Hematopoietic multipotent progenitor cell treated with erythropoietin and hydrocortisone succinate and interleukin-3 and kit ligand, for 4 days (in vitro differentiated cells): ENCODE data around the gene TMEM144.
A peak's percentile ranks its signal among the peaks of the same experiment; 100 is the strongest.
"Not testable (repeated sequence)": the region's sequence is repeated elsewhere in the genome, so short reads cannot be mapped to it uniquely, and the experiment has no call there.

Source experiments
- DNase-seq: peaks from one replicate; pipeline ENCODE4 v3.0.0-alpha.2; 2015

TMEM144 gene

GRCh38 chr4:158238575-158238974, 28.3 kb downstream of the TMEM144 start:
- no peak for DNase-seq

- no peak for DNase-seq
Observed at GRCh38 chr4:158239196-158239595, 28.9 kb downstream of the TMEM144 start.

DNA sequence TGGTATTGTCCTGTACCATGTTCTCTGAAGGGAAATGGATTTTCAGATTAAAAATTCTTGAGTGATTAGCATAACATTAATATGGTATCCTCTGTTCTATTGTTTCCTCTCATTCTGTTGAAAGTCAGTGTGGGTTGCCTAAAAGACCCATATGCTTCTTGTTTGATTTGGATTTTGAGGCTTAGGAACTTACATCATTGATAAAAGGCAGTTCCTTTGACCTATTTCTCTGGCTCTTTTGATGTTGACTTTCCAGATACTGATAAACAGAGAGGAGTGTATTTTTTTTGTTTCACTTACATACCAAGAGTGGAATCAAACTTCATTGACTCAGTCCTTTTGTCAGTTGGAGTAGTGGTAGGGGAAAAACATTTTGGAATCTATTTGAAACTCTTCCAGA, 32.8 kb downstream of the TMEM144 start:
- DNase-seq, result no peak

GRCh38 chr4:158250321-158250720, 40.0 kb downstream of the TMEM144 start:
- peak; percentile 7 for DNase-seq

- DNase-seq, result peak; percentile 88
Observed at GRCh38 chr4:158253350-158253980, 43.2 kb downstream of the TMEM144 start.

DNA sequence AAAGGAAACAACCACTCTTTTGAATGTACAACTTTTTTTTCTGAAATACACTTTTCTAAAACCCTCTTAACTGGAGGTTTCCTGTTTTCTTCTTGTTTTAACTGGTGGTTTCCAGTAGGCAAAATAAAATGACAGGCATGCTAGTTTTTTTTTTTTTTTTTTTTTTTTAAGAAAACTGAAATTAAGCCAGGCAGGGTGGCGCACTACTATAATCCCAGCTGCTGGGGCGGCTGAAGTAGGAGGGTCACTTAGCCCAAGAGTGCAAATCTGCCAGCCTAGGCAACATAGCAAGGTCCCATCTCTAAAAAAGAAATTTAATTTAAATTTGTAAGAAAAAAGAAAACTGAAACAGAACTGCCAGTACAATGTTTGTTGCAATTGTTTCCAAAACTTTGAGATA, 44.0 kb downstream of the TMEM144 start:
- peak; percentile 40 for DNase-seq

- peak; percentile 79 for DNase-seq
Observed at GRCh38 chr4:158255727-158256324, 45.5 kb downstream of the TMEM144 start.

DNA sequence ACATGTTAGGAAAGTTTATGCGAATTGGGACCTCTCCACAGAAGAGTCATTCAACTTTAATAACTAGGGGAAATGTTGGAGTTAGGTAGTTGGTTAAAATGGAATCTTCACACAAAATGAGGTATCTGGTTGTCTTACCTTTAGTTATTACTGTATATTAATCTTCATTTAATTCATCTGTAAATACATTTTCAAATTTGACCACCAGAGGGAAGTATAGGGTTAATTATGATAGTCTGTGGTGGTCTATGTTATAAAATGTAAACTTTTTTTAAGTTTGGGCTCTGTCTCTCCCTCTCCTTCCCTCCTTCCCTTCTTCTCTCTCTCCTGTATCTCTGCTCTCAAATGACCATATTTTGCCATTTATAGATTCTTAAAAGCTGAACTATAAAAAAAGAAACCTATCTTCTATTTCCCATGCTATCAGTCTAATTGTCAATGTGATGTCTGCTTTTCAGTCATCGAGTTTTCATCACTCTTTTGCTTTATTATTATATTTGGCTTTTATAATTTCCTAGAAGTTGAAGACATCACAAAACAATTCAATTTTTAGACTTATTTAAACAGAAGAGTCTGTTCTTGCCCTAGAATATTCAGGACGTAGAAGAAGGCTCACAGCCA, 49.8 kb downstream of the TMEM144 start:
- DNase-seq, result peak; percentile 77

DNA sequence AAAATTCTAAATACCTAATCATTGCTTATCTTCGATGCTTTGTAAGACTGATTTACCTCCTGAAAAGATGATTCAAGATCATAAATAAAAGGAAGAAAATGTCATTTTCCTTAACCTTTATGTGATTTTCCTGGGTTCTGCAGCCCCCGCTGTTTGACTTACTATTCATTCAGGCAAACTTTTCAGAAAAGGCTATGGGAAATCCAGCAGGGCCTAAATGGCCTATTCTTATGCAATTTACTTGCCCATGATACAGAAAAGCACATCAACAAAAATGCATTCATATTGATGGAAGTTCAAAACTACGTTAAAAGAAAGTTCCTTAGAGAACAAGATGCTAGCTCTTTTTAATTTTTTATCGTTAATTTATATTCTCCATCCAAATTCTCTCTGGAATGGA, 51.2 kb downstream of the TMEM144 start:
- no peak for DNase-seq

DNA sequence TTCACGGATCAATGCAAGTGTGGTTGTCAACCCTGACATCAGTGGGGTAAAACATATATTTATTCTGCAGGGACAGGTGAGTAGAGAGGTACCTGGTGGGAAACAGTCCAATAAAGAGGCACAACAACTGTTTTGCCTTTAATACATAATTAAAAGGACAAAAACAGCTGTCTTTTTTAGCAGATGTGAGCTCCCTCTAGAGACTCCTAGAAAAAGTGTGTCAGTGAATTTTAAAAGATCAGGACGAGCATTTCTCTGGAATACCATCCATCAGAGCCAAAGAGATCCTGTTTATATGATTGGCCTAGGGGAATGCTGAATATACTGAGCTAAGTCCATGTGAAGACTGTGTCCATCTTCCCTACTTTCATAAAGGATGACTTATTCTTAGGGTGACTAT, 58.3 kb downstream of the TMEM144 start:
- no peak for DNase-seq

GRCh38 chr4:158274636-158275035, 64.3 kb downstream of the TMEM144 start:
- no peak for DNase-seq

GRCh38 chr4:158277558-158277957, 67.3 kb downstream of the TMEM144 start:
- no peak for DNase-seq

DNA sequence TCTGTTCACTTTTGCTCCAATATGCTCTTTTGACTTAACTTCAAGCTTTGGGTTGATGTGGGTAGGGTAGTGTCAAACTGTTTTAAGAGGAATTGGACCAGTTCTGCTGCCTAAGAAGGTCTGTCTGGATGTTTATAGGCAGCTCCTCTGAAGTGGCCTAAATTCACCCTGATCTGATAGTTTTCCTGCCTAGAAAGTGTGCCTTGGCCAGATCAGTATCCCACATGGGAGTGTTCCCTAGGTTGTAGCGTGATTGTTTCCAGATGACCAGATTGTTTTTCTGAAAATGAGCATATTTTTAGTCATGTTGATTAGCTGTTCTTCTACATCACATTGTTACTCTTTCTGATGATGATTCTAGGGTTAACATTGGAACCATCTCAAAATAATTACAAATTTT, 68.8 kb downstream of the TMEM144 start:
- not testable (repeated sequence) for DNase-seq

DNA sequence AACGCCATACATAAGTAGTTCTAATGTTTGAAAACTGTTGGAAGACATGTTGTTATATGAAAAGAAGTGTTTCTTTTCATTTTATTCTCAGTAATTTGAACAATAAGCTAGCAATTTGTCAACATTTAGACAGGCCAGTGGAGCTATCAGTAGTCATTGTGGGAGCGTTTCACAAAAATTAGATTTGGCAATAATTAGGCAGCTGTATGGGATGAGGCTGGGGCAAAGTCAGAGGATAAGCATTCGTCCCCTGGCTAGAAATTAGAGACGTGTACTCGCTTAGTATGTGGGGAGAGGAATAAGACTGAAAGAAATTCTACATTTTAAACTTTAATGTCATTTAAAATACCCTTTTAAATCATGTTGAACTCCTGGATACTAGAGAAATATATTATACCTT, 70.6 kb downstream of the TMEM144 start:
- no peak for DNase-seq

- DNase-seq, result no peak
Observed at GRCh38 chr4:158282252-158282651, 72.0 kb downstream of the TMEM144 start.

DNA sequence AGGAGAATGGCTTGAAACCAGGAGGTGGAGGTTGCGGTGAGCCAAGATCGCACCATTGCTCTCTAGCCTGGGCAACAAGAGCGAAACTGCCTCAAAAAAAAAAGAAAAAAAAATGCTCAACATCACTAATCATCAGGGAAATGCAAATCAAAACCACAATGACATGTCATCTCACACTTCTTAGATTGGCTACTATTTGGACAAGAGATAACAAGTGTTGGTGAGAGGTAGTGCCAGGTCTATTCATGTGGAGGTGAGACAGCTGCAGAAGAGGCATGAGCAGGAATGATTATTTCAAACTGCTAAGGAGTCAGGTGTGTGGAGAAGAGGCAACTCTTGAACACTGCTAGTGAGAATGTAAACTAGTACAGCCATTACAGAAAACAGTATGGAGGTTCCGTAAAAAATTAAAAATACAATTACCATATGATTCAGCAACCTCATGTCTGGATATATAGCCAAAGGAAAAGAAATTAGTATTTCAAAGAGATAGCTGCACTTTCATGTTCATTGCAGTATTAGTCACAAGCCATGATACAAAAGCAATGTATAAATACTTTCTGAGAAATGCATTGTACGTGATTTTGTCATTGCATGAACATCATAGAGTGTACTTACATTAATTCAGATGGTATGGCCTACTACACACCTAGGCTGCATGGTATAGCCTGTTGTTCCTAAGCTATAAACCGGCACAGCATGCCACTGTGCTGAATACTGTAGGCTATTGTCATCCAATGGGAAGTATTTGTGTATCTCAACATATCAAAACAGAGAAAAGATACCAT, 75.3 kb downstream of the TMEM144 start:
- DNase-seq, result no peak

- no peak for DNase-seq
Observed at GRCh38 chr4:158290912-158291311, 80.6 kb downstream of the TMEM144 start.

DNA sequence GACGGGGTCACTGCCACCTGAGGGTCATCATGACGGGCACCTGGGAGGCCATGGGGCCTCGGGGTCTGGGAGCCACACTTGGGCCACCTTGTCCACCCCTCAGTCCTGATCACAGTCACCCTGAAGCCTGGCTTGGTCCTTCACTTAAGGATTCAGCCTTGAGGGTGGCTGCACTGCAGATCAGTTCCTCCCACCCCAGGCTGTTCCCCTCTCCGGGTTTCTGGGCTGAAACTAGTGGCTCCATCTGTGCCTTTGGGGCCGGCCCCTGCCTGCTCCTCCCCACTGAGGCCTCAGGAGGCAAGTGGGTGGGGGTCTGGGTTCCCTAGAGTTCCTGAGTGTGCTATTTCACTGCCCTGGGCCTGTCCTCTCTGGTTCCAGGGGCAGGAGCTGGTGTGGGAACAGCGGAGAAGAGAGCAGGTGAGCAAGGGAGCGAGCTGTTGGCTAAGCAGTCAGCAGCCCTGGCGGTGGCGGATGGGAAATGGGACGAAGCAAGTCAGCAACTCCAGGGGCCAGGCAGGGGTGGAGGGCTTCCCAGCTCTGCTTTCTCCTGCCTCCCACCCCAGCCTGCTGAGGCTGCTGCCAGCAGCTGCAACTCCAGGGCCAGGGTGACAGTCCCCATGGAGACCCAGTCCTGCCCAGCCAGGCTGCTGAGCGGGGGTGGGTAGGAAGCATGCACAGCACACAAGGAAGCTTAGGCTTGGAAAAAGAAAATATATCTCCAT, 81.2 kb downstream of the TMEM144 start:
- no peak for DNase-seq

- no peak for DNase-seq
Observed at GRCh38 chr4:158292156-158292555, 81.9 kb downstream of the TMEM144 start.

GRCh38 chr4:158295053-158295452, 84.8 kb downstream of the TMEM144 start:
- peak; percentile 67 for DNase-seq

- DNase-seq, result no peak
Observed at GRCh38 chr4:158297866-158298265, 87.6 kb downstream of the TMEM144 start.

- no peak for DNase-seq
Observed at GRCh38 chr4:158299459-158300007, 89.2 kb downstream of the TMEM144 start.

DNA sequence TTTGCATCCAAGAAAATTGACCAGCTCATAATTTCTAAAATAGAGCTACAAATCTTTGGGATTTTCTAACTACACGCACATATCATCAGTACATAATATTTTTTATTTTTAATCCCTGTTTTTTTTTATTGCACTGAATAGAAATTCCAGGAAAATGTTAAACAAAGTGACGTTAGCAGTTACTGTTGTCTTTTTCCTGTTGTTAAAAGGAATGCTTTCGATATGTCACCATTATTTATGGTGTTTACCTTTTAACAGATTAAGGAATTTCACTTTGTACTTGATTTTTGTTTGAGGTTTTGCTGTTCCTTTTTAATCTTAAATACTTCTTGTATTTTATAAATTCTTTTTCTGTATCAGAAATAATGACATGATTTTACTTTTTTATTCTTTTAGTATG, 89.7 kb downstream of the TMEM144 start:
- no peak for DNase-seq
